Measurements from ENCODE around the gene TMEM229B.

Gene TMEM229B

GRCh38 chr14:67446371-67447032, 42.0 kb downstream of the TMEM229B start:
- Histone ChIP-seq H3K4me1 (no peaks in the 10 kb centered on the region), H3K27ac (no peak overlapping the region), H3K9me3 (replicated peaks in 1 of 11) (peaks cover 8 to 25% (median 21%) of the 10 kb centered on the region in 11 experiments; a peak in 21 of 22 replicates), H3K4me2 (no peak overlapping the region), H3K4me3 (no peak overlapping the region), H3K27me3 (no peaks in the 10 kb centered on the region), H3K9ac (no peak overlapping the region), H4K20me1 (no peaks in the 10 kb centered on the region; a peak in 1 of 22 replicates), H3K36me3 (no peaks in the 10 kb centered on the region)
- TF ChIP-seq Cebpa-rat (IDR thresholded peaks at IDR 0.05): no peak

DNA sequence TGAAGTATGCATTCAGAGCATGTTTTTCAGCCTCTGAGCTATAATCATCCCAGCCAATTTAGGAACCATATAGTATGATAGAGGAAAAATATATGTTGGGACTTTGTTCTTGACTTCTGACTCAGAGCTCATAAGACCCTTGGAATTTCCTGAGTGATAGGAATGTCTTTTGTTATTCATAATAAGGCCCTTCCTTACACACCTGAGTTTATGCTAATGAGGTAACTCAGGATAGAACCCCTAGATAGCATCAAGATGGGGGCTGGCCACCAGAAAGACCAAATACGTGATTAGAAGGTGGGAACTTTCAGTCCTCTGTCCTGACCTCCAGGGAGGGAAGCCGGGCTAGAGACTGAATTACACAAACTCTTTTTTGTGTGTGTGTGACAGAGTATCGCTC, 44.1 kb downstream of the TMEM229B start:
- H3K9ac ChIP-seq: no peak overlapping the region
- H3K27me3 ChIP-seq: no peaks in the 10 kb centered on the region
- H3K9me3 ChIP-seq (replicated peaks in 1 of 11): peaks cover 0 to 5% (median under 1%) of the 10 kb centered on the region in 11 experiments; a peak in 4 of 22 replicates
- no peaks in the 10 kb centered on the region; a peak in 1 of 22 replicates for H4K20me1 ChIP-seq
- no peaks in the 10 kb centered on the region for H3K4me1 ChIP-seq
- no peak for TF ChIP-seq Cebpa-rat (IDR thresholded peaks at IDR 0.05)
- H3K4me3 ChIP-seq: no peak overlapping the region
- H3K27ac ChIP-seq: no peak overlapping the region
- no peaks in the 10 kb centered on the region for H3K36me3 ChIP-seq
- H3K4me2 ChIP-seq: no peak overlapping the region

DNA sequence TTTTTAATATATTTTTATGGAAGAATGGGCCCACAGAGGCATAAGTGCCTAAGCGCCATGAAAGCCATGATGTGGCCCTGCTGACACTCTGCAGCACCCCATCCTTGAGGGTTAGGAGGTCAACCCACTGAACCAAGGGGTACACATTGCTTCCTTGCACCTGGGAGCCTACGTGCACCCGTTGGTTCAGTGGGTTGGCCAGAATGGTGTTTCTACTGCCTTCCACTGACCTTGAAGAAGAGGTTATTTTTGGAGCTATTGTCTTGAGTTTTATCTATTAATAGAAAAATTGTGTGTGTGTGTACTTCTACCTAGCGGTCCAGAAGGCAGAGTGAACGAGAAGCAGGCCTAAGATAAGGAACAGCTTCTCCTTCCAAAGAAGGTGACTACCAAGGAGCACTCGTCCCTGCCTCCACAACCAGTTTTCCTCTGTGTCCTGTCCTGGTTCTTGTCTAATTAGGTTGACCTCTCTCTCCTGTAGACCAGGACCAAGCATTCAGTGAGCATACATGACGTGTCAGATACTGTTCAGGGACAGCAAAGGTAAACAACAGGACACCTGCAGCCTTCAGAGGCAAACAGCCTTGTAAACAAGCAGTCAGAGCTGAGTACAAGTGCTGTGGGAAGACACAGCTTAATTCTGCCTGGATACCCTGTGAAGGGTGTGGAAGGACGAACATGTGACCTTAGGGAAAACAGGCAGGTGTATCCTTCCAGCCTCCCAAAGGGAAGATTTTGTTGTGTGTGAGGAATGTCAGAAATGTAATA, 46.2 kb downstream of the TMEM229B start:
- Histone ChIP-seq H3K9ac (no peak overlapping the region), H4K20me1 (no peaks in the 10 kb centered on the region; a peak in 1 of 22 replicates), H3K36me3 (no peaks in the 10 kb centered on the region), H3K27me3 (no peaks in the 10 kb centered on the region), H3K4me3 (no peak overlapping the region), H3K4me2 (no peak overlapping the region), H3K27ac (no peak overlapping the region), H3K9me3 (replicated peaks in 1 of 11) (no peaks in the 10 kb centered on the region), H3K4me1 (no peaks in the 10 kb centered on the region)
- no peak for TF ChIP-seq Cebpa-rat (IDR thresholded peaks at IDR 0.05)

GRCh38 chr14:67441672-67442071, 46.8 kb downstream of the TMEM229B start:
- H3K4me2 ChIP-seq: no peak overlapping the region
- no peaks in the 10 kb centered on the region for H3K36me3 ChIP-seq
- no peak overlapping the region for H3K27ac ChIP-seq
- H3K9me3 ChIP-seq (replicated peaks in 1 of 11): no peaks in the 10 kb centered on the region
- H3K27me3 ChIP-seq: no peaks in the 10 kb centered on the region
- H3K4me1 ChIP-seq: no peaks in the 10 kb centered on the region
- no peak for TF ChIP-seq Cebpa-rat (IDR thresholded peaks at IDR 0.05)
- H4K20me1 ChIP-seq: no peaks in the 10 kb centered on the region; a peak in 1 of 22 replicates
- H3K4me3 ChIP-seq: no peak overlapping the region
- H3K9ac ChIP-seq: no peak overlapping the region

DNA sequence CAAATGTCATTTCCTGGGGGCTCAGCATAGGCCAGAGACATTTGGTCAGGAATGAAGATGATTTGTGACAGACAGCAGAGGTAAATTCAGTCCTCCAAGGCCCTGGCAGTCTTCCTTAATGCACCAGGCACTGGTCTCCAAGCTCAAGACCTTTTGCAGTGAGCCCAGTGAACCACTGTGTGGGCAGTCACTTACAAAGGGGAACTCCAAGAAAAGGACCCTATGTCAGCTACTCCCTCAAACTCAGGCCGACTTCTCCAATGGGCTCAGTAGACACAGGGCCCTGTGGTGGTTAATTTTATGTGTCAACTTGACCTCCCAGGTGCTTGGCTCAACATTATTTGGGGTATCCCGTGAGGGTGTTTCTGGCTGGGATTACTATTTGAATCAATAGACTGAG, 47.3 kb downstream of the TMEM229B start:
- Histone ChIP-seq H3K9ac (no peak overlapping the region), H3K36me3 (no peaks in the 10 kb centered on the region), H4K20me1 (no peaks in the 10 kb centered on the region; a peak in 1 of 22 replicates), H3K4me3 (no peak overlapping the region), H3K9me3 (replicated peaks in 1 of 11) (no peaks in the 10 kb centered on the region), H3K27ac (no peak overlapping the region), H3K4me2 (no peak overlapping the region), H3K27me3 (no peaks in the 10 kb centered on the region), H3K4me1 (no peaks in the 10 kb centered on the region)
- TF ChIP-seq Cebpa-rat (IDR thresholded peaks at IDR 0.05): no peak

- Histone ChIP-seq H3K27me3 (no peaks in the 10 kb centered on the region), H4K20me1 (no peaks in the 10 kb centered on the region; a peak in 1 of 22 replicates), H3K9me3 (replicated peaks in 1 of 11) (no peaks in the 10 kb centered on the region), H3K4me2 (no peak overlapping the region), H3K9ac (no peak overlapping the region), H3K4me1 (no peaks in the 10 kb centered on the region), H3K4me3 (no peak overlapping the region), H3K27ac (no peak overlapping the region), H3K36me3 (no peaks in the 10 kb centered on the region)
- no peak for TF ChIP-seq Cebpa-rat (IDR thresholded peaks at IDR 0.05)
Observed at GRCh38 chr14:67440513-67440912, 48.0 kb downstream of the TMEM229B start.

DNA sequence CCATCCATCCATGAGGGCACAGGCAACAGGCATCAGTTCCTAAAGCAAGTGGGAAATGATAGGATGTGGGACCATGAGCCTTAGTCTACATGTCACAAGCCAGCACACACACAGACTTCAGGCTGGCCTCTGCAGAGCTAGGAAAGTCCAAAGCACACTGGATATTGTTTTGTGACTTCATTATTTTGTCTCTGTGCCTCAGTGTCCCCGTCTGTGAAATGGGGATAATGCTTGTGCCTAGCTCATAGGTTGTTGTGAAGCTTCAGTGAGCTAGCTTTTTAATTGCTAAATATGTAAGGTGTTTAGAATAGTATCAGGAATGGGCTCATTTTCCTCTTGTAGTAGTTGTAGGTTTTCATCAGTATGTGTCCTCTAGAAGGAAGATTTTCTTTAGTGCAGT, 49.6 kb downstream of the TMEM229B start:
- TF ChIP-seq Cebpa-rat (IDR thresholded peaks at IDR 0.05): no peak
- no peaks in the 10 kb centered on the region for H3K36me3 ChIP-seq
- no peak overlapping the region for H3K4me3 ChIP-seq
- H3K9me3 ChIP-seq (replicated peaks in 1 of 11): no peaks in the 10 kb centered on the region
- H4K20me1 ChIP-seq: no peaks in the 10 kb centered on the region
- H3K4me1 ChIP-seq: no peaks in the 10 kb centered on the region
- no peak overlapping the region for H3K27ac ChIP-seq
- no peak overlapping the region for H3K4me2 ChIP-seq
- H3K27me3 ChIP-seq: no peaks in the 10 kb centered on the region
- H3K9ac ChIP-seq: no peak overlapping the region

- Histone ChIP-seq H3K36me3 (no peaks in the 10 kb centered on the region), H3K27me3 (no peaks in the 10 kb centered on the region), H3K9ac (no peak overlapping the region), H3K4me3 (no peak overlapping the region), H3K4me2 (no peak overlapping the region), H3K4me1 (no peaks in the 10 kb centered on the region), H4K20me1 (no peaks in the 10 kb centered on the region), H3K9me3 (replicated peaks in 1 of 11) (no peaks in the 10 kb centered on the region), H3K27ac (no peak overlapping the region)
- TF ChIP-seq Cebpa-rat (IDR thresholded peaks at IDR 0.05): no peak
Observed at GRCh38 chr14:67436006-67436866, 52.3 kb downstream of the TMEM229B start.

DNA sequence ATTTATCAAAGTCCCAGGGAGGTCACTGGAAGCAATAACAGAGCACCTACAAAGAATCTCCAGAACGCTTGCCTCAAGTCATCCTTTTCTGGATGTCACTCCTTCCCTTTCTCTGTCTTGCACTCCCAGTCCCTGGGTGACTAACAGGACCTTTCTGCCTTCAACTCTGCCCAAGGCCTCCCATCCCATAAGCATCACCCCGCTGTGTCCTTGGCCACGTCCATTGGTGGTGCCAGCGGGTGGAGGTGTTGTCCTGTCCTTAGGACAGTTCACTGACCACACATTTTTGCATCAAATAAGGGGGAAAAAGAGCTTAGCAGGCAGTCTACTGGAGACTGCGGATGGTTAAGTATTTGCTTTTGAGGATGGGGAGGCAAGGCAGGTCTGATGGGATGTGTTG, 52.9 kb downstream of the TMEM229B start:
- H3K4me2 ChIP-seq: no peak overlapping the region
- H3K27me3 ChIP-seq: no peaks in the 10 kb centered on the region
- H3K36me3 ChIP-seq: no peaks in the 10 kb centered on the region
- TF ChIP-seq Cebpa-rat (IDR thresholded peaks at IDR 0.05): no peak
- H3K4me1 ChIP-seq: peaks cover 0 to 4% (median 3%) of the 10 kb centered on the region in 10 experiments; a peak in 14 of 20 replicates
- H4K20me1 ChIP-seq: no peaks in the 10 kb centered on the region
- no peak overlapping the region for H3K4me3 ChIP-seq
- H3K9ac ChIP-seq: no peak overlapping the region
- no peaks in the 10 kb centered on the region for H3K9me3 ChIP-seq (replicated peaks in 1 of 11)
- H3K27ac ChIP-seq: no peak overlapping the region

Data from BLaER1 treated with 17β-estradiol and CSF1 and Interleukin-3, amounts not matched to agents 10 nM and 100 nM (cell line).